IMR-90 (cell line): ENCODE results near the gene POR. TPM values are rescaled to one million over a fixed set of nuclear protein-coding genes. Genes with fewer than 3 reads are reported as not detected.
A peak's percentile ranks its signal among the peaks of the same experiment; 100 is the strongest.
"Not testable (repeated sequence)": the region's sequence is repeated elsewhere in the genome, so short reads cannot be mapped to it uniquely, and the experiment has no call there.

Experiments
- ATAC-seq: fragments of 200-7000 bp; cut with Tn5 transposase; 2 replicates; pipeline ENCODE4 v1.9.1; 2020; ENCODE audit warnings: low read depth, mild to moderate bottlenecking, moderate library complexity
- BruUV-seq: library from RNA; stranded (reverse); fragments of 400-500 nt; replicated peaks from 2 replicates; lab custom pipeline; 2021; lab: Mats Ljungman, UMichigan
- CTCF ChIA-PET: fragments of 300-600 bp; formaldehyde crosslinking; extraction: SDS; loops from one replicate; lab custom pipeline; 2021; ENCODE audit warnings: antibody characterized with exemption; lab: Yijun Ruan, JAX
- POLR2A ChIA-PET: fragments of 300-600 bp; sonication (Branson Sonifier 250); formaldehyde crosslinking; loops from one replicate; lab custom pipeline; 2022; ENCODE audit warnings: antibody characterized with exemption; ENCODE audit not compliant: unreplicated experiment; lab: Charles Lee
- DNase-seq: peaks from one replicate; pipeline ENCODE4 v3.0.0; 2013
- H2AFZ ChIP-seq: replicated peaks from 2 replicates; pipeline ENCODE3; 2013; ENCODE audit warnings: low read length, mild to moderate bottlenecking; ENCODE audit not compliant: poor library complexity
- H2AK5ac ChIP-seq: 2 replicates; pipeline ENCODE4 v1.6.1; 2013; ENCODE audit warnings: low read depth, low read length, inconsistent platforms
- H2AK9ac ChIP-seq: replicated peaks from 2 replicates; pipeline ENCODE3; 2013; ENCODE audit warnings: mild to moderate bottlenecking, low read depth, low read length, moderate library complexity; ENCODE audit not compliant: poor library complexity
- H2BK120ac ChIP-seq: 2 replicates; pipeline ENCODE4 v1.6.1; 2013; ENCODE audit warnings: low read depth, low read length, inconsistent platforms
- H2BK15ac ChIP-seq: 3 replicates; pipeline ENCODE4 v1.6.1; 2013; ENCODE audit warnings: low read depth, low read length, inconsistent platforms
- H2BK20ac ChIP-seq: 2 replicates; pipeline ENCODE4 v1.6.1; 2013; ENCODE audit warnings: low read depth, mild to moderate bottlenecking, inconsistent platforms, low read length, moderate library complexity
- H2BK5ac ChIP-seq: 2 replicates; pipeline ENCODE4 v1.6.1; 2013; ENCODE audit warnings: mild to moderate bottlenecking, low read depth, low read length, inconsistent platforms; ENCODE audit not compliant: poor library complexity, severe bottlenecking
- H3K14ac ChIP-seq: replicated peaks from 2 replicates; pipeline ENCODE4 v1.6.1; 2013; ENCODE audit warnings: low read depth, low read length, inconsistent platforms
- H3K18ac ChIP-seq: 2 replicates; pipeline ENCODE4 v1.6.1; 2013; ENCODE audit warnings: low read depth, low read length, control low read depth
- H3K23ac ChIP-seq: 2 replicates; pipeline ENCODE4 v1.6.1; 2013; ENCODE audit warnings: low read depth, low read length, inconsistent platforms
- H3K27ac ChIP-seq: 2 replicates; pipeline ENCODE4 v1.5.1; 2013; ENCODE audit warnings: mild to moderate bottlenecking, control low read depth, low read length; ENCODE audit not compliant: insufficient read depth
- H3K27me3 ChIP-seq: 2 replicates; pipeline ENCODE4 v1.6.1; 2013; ENCODE audit warnings: low read length; ENCODE audit not compliant: control insufficient read depth, insufficient read depth
- H3K36me3 ChIP-seq: 2 replicates; pipeline ENCODE4 v1.6.1; 2013; ENCODE audit warnings: low read length, mixed read lengths; ENCODE audit not compliant: control insufficient read depth, insufficient read depth
- H3K4ac ChIP-seq: 2 replicates; pipeline ENCODE4 v1.6.1; 2013; ENCODE audit warnings: low read depth, low read length, inconsistent platforms
- H3K4me1 ChIP-seq: 2 replicates; pipeline ENCODE4 v1.6.1; 2013; ENCODE audit warnings: low read length, mixed read lengths; ENCODE audit not compliant: control insufficient read depth, insufficient read depth
- H3K4me2 ChIP-seq: 2 replicates; pipeline ENCODE4 v1.6.1; 2013; ENCODE audit warnings: low read depth, mild to moderate bottlenecking, control low read depth, low read length, moderate library complexity
- H3K4me3 ChIP-seq: 2 replicates; pipeline ENCODE4 v1.5.1; 2013; ENCODE audit warnings: low read depth, mild to moderate bottlenecking, control low read depth, low read length, moderate library complexity; ENCODE audit not compliant: insufficient read depth
- H3K56ac ChIP-seq: 2 replicates; pipeline ENCODE4 v1.6.1; 2013; ENCODE audit warnings: low read length, inconsistent platforms; ENCODE audit not compliant: insufficient read depth; ENCODE audit errors: extremely low read depth
- H3K79me1 ChIP-seq, 2 experiments: 2 replicates each; pipeline ENCODE4 v1.6.1; 2013; ENCODE audit warnings: low read length in 2 of 2, inconsistent platforms in 1 of 2, low read depth in 1 of 2
- H3K9ac ChIP-seq: 2 replicates; pipeline ENCODE4 v1.6.1; 2013; ENCODE audit warnings: low read depth, low read length, control low read depth
- H3K9me1 ChIP-seq: 2 replicates; pipeline ENCODE4 v1.6.1; 2013; ENCODE audit warnings: low read length, inconsistent platforms; ENCODE audit not compliant: insufficient read depth
- H3K9me3 ChIP-seq: 2 replicates; pipeline ENCODE4 v1.6.1; 2013; ENCODE audit warnings: low read length; ENCODE audit not compliant: control insufficient read depth, insufficient read depth
- H4K20me1 ChIP-seq: 2 replicates; pipeline ENCODE4 v1.6.1; 2013; ENCODE audit warnings: low read length, inconsistent platforms; ENCODE audit not compliant: insufficient read depth
- H4K5ac ChIP-seq: 2 replicates; pipeline ENCODE4 v1.6.1; 2013; ENCODE audit warnings: mild to moderate bottlenecking, low read depth, low read length, control low read depth
- H4K8ac ChIP-seq, 2 experiments: 2 replicates each; pipeline ENCODE4 v1.6.1; 2013; ENCODE audit warnings: low read depth in 2 of 2, low read length in 2 of 2, control low read depth in 1 of 2, inconsistent platforms in 1 of 2
- H4K91ac ChIP-seq: 2 replicates; pipeline ENCODE4 v1.6.1; 2013; ENCODE audit warnings: low read depth, low read length, inconsistent platforms; ENCODE audit not compliant: insufficient read depth
- NFE2L2 ChIP-seq: fragments of 150-350 bp; IDR thresholded peaks from 2 replicates; pipeline ENCODE4 v1.6.1; 2016; ENCODE audit warnings: low read depth, mild to moderate bottlenecking, low read length
- SMC3 ChIP-seq: fragments of 150-350 bp; IDR thresholded peaks from 2 replicates; pipeline ENCODE4 v1.6.1; 2016; ENCODE audit warnings: low read depth, mild to moderate bottlenecking, antibody characterized with exemption, low read length, moderate library complexity
- WGBS, 2 experiments: methylation state at CpG; one replicate each; pipeline versions ENCODE4 v1.1.5 to v1.1.7; 2013; ENCODE audit warnings: missing lambda C conversion rate in 2 of 2; ENCODE audit not compliant: insufficient read length in 1 of 2; ENCODE audit errors: extremely low coverage in 2 of 2; 5-methylcytosine and 5-hydroxymethylcytosine counted together
- dilution Hi-C: fragments of 300-500 bp; cut with HindIII; formaldehyde crosslinking; loops from one replicate; pipeline ENCODE4 v1.14.3; 2018; ENCODE audit warnings: low sequenced_read_pairs; ENCODE audit not compliant: unreplicated experiment
- in situ Hi-C: fragments of 300-500 bp; cut with MboI; formaldehyde crosslinking; loops from 3 replicates; pipeline ENCODE4 v1.14.3; 2019; ENCODE audit warnings: low sequenced_read_pairs, inconsistent platforms, mixed read lengths
- intact Hi-C: fragments of 100-400 bp; cut with micrococcal nuclease; formaldehyde crosslinking; loops from 2 replicates; pipeline ENCODE4 v1.10.0; 2022
- polyA plus RNA-seq, 3 experiments: library from polyadenylated mRNA; depleted of rRNA; stranded (reverse); fragments of >200 nt; gene quantifications; 2 replicates each; pipeline ENCODE4 v1.2.3, GENCODE V29; 2012; ENCODE audit warnings: low replicate concordance in 1 of 3
- total RNA-seq: library from RNA; depleted of rRNA; stranded (reverse); fragments of >200 nt; gene quantifications from 2 replicates; pipeline ENCODE4 v1.2.3, GENCODE V29; 2012

The POR gene
- total and polyA plus RNA-seq, 2 of the 4 experiments (the other 2 are of a cell fraction), result 25.5 to 42.2 TPM

GRCh38 chr7:75872073-75872782 lies 42.7 kb upstream of the POR start:
- H2BK5ac ChIP-seq, result no peak overlapping the region
- intact Hi-C loops (no loop called here), dilution Hi-C loops (no loop called here), in situ Hi-C loops (loop anchor here (25.0 kb wide), 1 partner anchor 265 kb away; no protein-coding TSS in a partner anchor)
- H2BK15ac ChIP-seq, result peak overlapping the region; percentile 99; the same call in 1 of the 3 replicates
- no CpG with 5 or more reads among the region's 13 CpGs for WGBS, 2 experiments
- H2AK9ac ChIP-seq, result peak overlapping the region; percentile 55
- H3K4ac ChIP-seq, result peak overlapping the region; percentile 74
- H4K91ac ChIP-seq, result no peak overlapping the region
- POLR2A ChIA-PET, result no interaction called here
- peaks cover 2% of the 10 kb centered on the region for H3K4me1 ChIP-seq
- CTCF ChIA-PET, result interaction anchor here (0.6 kb wide), 1 partner anchor 133 kb away, joined by 3 read pairs; no protein-coding TSS in a partner anchor
- TF ChIP-seq SMC3, result no peak
- TF ChIP-seq NFE2L2, result no peak
- no peaks in the 10 kb centered on the region for H4K20me1 ChIP-seq
- H3K14ac ChIP-seq, result peak overlapping the region; percentile 92
- no TSS peak for BruUV-seq
- peak overlapping the region; percentile 78; the same call in 1 of the 2 replicates for H2AK5ac ChIP-seq
- peak overlapping the region; percentile 81 for H2BK120ac ChIP-seq
- peak; percentile 48 for ATAC-seq
- no peaks in the 10 kb centered on the region for H3K36me3 ChIP-seq
- H4K5ac ChIP-seq, result peak overlapping the region; percentile 42; the same call in 1 of the 2 replicates
- peak overlapping the region; percentile 86 for H2AFZ ChIP-seq
- peak overlapping the region; percentile 33 to 87; a peak in 2 of 4 replicates for H4K8ac ChIP-seq
- peak; percentile 25 for DNase-seq
- no peaks in the 10 kb centered on the region for H3K79me1 ChIP-seq
- H2BK20ac ChIP-seq, result peak overlapping the region; percentile 88; the same call in 1 of the 2 replicates
- no peak overlapping the region for H3K9ac ChIP-seq
- H3K27ac ChIP-seq, result no peak overlapping the region
- H3K4me2 ChIP-seq, result no peak overlapping the region
- H3K27me3 ChIP-seq, result no peaks in the 10 kb centered on the region
- H3K23ac ChIP-seq, result peak overlapping the region; percentile 86
- H3K56ac ChIP-seq, result no peak overlapping the region
- H3K18ac ChIP-seq, result no peak overlapping the region
- H3K9me3 ChIP-seq, result no peaks in the 10 kb centered on the region
- H3K9me1 ChIP-seq, result peaks cover 11% of the 10 kb centered on the region
- no peak overlapping the region for H3K4me3 ChIP-seq

GRCh38 chr7:75874180-75874579 lies 40.8 kb upstream of the POR start:
- H3K9ac ChIP-seq, H3K4me3 ChIP-seq, H3K56ac ChIP-seq, ATAC-seq, H3K36me3 ChIP-seq, H2BK120ac ChIP-seq, H4K20me1 ChIP-seq, H3K18ac ChIP-seq, H3K14ac ChIP-seq, CTCF ChIA-PET, H2AFZ ChIP-seq, H3K4me1 ChIP-seq, H3K9me3 ChIP-seq, H2BK15ac ChIP-seq, BruUV-seq, H3K4me2 ChIP-seq, H3K4ac ChIP-seq, intact Hi-C loops, DNase-seq, H3K23ac ChIP-seq, H2BK20ac ChIP-seq, POLR2A ChIA-PET, H2AK5ac ChIP-seq, dilution Hi-C loops, H4K91ac ChIP-seq, H2BK5ac ChIP-seq, H4K5ac ChIP-seq, H4K8ac ChIP-seq, H3K27ac ChIP-seq, H3K27me3 ChIP-seq, H2AK9ac ChIP-seq, H3K79me1 ChIP-seq: not testable (repeated sequence)
- in situ Hi-C loops, result loop anchor here (25.0 kb wide), 1 partner anchor 263 kb away; no protein-coding TSS in a partner anchor
- peaks cover 19% of the 10 kb centered on the region for H3K9me1 ChIP-seq
- WGBS, 2 experiments, result 100% methylated on average over 1 of the region's 3 CpGs; no CpG with 5 or more reads in 1 of the 2 experiments
